ENCODE data around the gene SUPT3H.

DNA sequence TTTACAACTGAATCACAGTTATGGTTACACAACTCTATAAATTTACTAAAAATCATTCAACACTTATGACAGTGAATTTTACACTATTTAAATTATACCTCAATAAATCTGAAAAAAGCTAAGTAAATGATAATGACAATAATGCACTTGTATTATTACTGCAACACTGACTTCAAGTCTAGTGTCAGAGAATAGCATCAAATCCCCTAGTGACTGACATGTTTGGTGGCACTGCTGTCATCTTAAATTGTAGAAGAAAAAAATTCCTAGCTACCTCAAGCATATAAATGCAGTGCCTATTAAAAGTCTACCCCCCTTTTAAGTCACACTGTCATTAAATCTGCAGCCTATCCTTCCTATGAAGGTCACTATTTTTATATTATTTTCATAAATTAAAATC lies 239.0 kb downstream of the SUPT3H start:
- TF ChIP-seq POLR2AphosphoS5 (IDR thresholded peaks at IDR 0.05; ENCODE audit: borderline replicate concordance, low read depth, low read length) (no peak), EZH2 (IDR thresholded peaks at IDR 0.05) (no peak)

All from SK-N-MC (cell line).